IMR-90 (cell line): ENCODE results near the gene SMLR1. TPM values are rescaled to one million over a fixed set of nuclear protein-coding genes. Genes with fewer than 3 reads are reported as not detected.

Experiments used
- ATAC-seq: fragments of 200-7000 bp; cut with Tn5 transposase; 2 replicates; pipeline ENCODE4 v1.9.1; 2020; ENCODE audit warnings: low read depth, mild to moderate bottlenecking, moderate library complexity
- BruUV-seq: library from RNA; stranded (reverse); fragments of 400-500 nt; replicated peaks from 2 replicates; lab custom pipeline; 2021; lab: Mats Ljungman, UMichigan
- CTCF ChIA-PET: fragments of 300-600 bp; formaldehyde crosslinking; extraction: SDS; loops from one replicate; lab custom pipeline; 2021; ENCODE audit warnings: antibody characterized with exemption; lab: Yijun Ruan, JAX
- POLR2A ChIA-PET: fragments of 300-600 bp; sonication (Branson Sonifier 250); formaldehyde crosslinking; loops from one replicate; lab custom pipeline; 2022; ENCODE audit warnings: antibody characterized with exemption; ENCODE audit not compliant: unreplicated experiment; lab: Charles Lee
- DNase-seq: peaks from one replicate; pipeline ENCODE4 v3.0.0; 2013
- H2AFZ ChIP-seq: replicated peaks from 2 replicates; pipeline ENCODE3; 2013; ENCODE audit warnings: low read length, mild to moderate bottlenecking; ENCODE audit not compliant: poor library complexity
- H2AK5ac ChIP-seq: 2 replicates; pipeline ENCODE4 v1.6.1; 2013; ENCODE audit warnings: low read depth, low read length, inconsistent platforms
- H2AK9ac ChIP-seq: replicated peaks from 2 replicates; pipeline ENCODE3; 2013; ENCODE audit warnings: mild to moderate bottlenecking, low read depth, low read length, moderate library complexity; ENCODE audit not compliant: poor library complexity
- H2BK120ac ChIP-seq: 2 replicates; pipeline ENCODE4 v1.6.1; 2013; ENCODE audit warnings: low read depth, low read length, inconsistent platforms
- H2BK15ac ChIP-seq: 3 replicates; pipeline ENCODE4 v1.6.1; 2013; ENCODE audit warnings: low read depth, low read length, inconsistent platforms
- H2BK20ac ChIP-seq: 2 replicates; pipeline ENCODE4 v1.6.1; 2013; ENCODE audit warnings: low read depth, mild to moderate bottlenecking, inconsistent platforms, low read length, moderate library complexity
- H2BK5ac ChIP-seq: 2 replicates; pipeline ENCODE4 v1.6.1; 2013; ENCODE audit warnings: mild to moderate bottlenecking, low read depth, low read length, inconsistent platforms; ENCODE audit not compliant: poor library complexity, severe bottlenecking
- H3K14ac ChIP-seq: replicated peaks from 2 replicates; pipeline ENCODE4 v1.6.1; 2013; ENCODE audit warnings: low read depth, low read length, inconsistent platforms
- H3K18ac ChIP-seq: 2 replicates; pipeline ENCODE4 v1.6.1; 2013; ENCODE audit warnings: low read depth, low read length, control low read depth
- H3K23ac ChIP-seq: 2 replicates; pipeline ENCODE4 v1.6.1; 2013; ENCODE audit warnings: low read depth, low read length, inconsistent platforms
- H3K27ac ChIP-seq: 2 replicates; pipeline ENCODE4 v1.5.1; 2013; ENCODE audit warnings: mild to moderate bottlenecking, control low read depth, low read length; ENCODE audit not compliant: insufficient read depth
- H3K27me3 ChIP-seq: 2 replicates; pipeline ENCODE4 v1.6.1; 2013; ENCODE audit warnings: low read length; ENCODE audit not compliant: control insufficient read depth, insufficient read depth
- H3K36me3 ChIP-seq: 2 replicates; pipeline ENCODE4 v1.6.1; 2013; ENCODE audit warnings: low read length, mixed read lengths; ENCODE audit not compliant: control insufficient read depth, insufficient read depth
- H3K4ac ChIP-seq: 2 replicates; pipeline ENCODE4 v1.6.1; 2013; ENCODE audit warnings: low read depth, low read length, inconsistent platforms
- H3K4me1 ChIP-seq: 2 replicates; pipeline ENCODE4 v1.6.1; 2013; ENCODE audit warnings: low read length, mixed read lengths; ENCODE audit not compliant: control insufficient read depth, insufficient read depth
- H3K4me2 ChIP-seq: 2 replicates; pipeline ENCODE4 v1.6.1; 2013; ENCODE audit warnings: low read depth, mild to moderate bottlenecking, control low read depth, low read length, moderate library complexity
- H3K4me3 ChIP-seq: 2 replicates; pipeline ENCODE4 v1.5.1; 2013; ENCODE audit warnings: low read depth, mild to moderate bottlenecking, control low read depth, low read length, moderate library complexity; ENCODE audit not compliant: insufficient read depth
- H3K56ac ChIP-seq: 2 replicates; pipeline ENCODE4 v1.6.1; 2013; ENCODE audit warnings: low read length, inconsistent platforms; ENCODE audit not compliant: insufficient read depth; ENCODE audit errors: extremely low read depth
- H3K79me1 ChIP-seq, 2 experiments: 2 replicates each; pipeline ENCODE4 v1.6.1; 2013; ENCODE audit warnings: low read length in 2 of 2, inconsistent platforms in 1 of 2, low read depth in 1 of 2
- H3K9ac ChIP-seq: 2 replicates; pipeline ENCODE4 v1.6.1; 2013; ENCODE audit warnings: low read depth, low read length, control low read depth
- H3K9me1 ChIP-seq: 2 replicates; pipeline ENCODE4 v1.6.1; 2013; ENCODE audit warnings: low read length, inconsistent platforms; ENCODE audit not compliant: insufficient read depth
- H3K9me3 ChIP-seq: 2 replicates; pipeline ENCODE4 v1.6.1; 2013; ENCODE audit warnings: low read length; ENCODE audit not compliant: control insufficient read depth, insufficient read depth
- H4K20me1 ChIP-seq: 2 replicates; pipeline ENCODE4 v1.6.1; 2013; ENCODE audit warnings: low read length, inconsistent platforms; ENCODE audit not compliant: insufficient read depth
- H4K5ac ChIP-seq: 2 replicates; pipeline ENCODE4 v1.6.1; 2013; ENCODE audit warnings: mild to moderate bottlenecking, low read depth, low read length, control low read depth
- H4K8ac ChIP-seq, 2 experiments: 2 replicates each; pipeline ENCODE4 v1.6.1; 2013; ENCODE audit warnings: low read depth in 2 of 2, low read length in 2 of 2, control low read depth in 1 of 2, inconsistent platforms in 1 of 2
- H4K91ac ChIP-seq: 2 replicates; pipeline ENCODE4 v1.6.1; 2013; ENCODE audit warnings: low read depth, low read length, inconsistent platforms; ENCODE audit not compliant: insufficient read depth
- BHLHE40 ChIP-seq: fragments of 150-350 bp; IDR thresholded peaks from 2 replicates; pipeline ENCODE4 v1.6.1; 2016; ENCODE audit warnings: mild to moderate bottlenecking, low read depth, low read length
- CTCF ChIP-seq: conservative IDR thresholded peaks from 2 replicates; pipeline ENCODE4 v1.5.1; 2012; ENCODE audit warnings: mild to moderate bottlenecking, low read depth, low read length, improper control_type of control experiment
- MAFK ChIP-seq: IDR thresholded peaks from 2 replicates; pipeline ENCODE4 v1.6.1; 2012; ENCODE audit warnings: low read depth, low read length, improper control_type of control experiment
- WGBS, 2 experiments: methylation state at CpG; one replicate each; pipeline versions ENCODE4 v1.1.5 to v1.1.7; 2013; ENCODE audit warnings: missing lambda C conversion rate in 2 of 2; ENCODE audit not compliant: insufficient read length in 1 of 2; ENCODE audit errors: extremely low coverage in 2 of 2; 5-methylcytosine and 5-hydroxymethylcytosine counted together
- dilution Hi-C: fragments of 300-500 bp; cut with HindIII; formaldehyde crosslinking; loops from one replicate; pipeline ENCODE4 v1.14.3; 2018; ENCODE audit warnings: low sequenced_read_pairs; ENCODE audit not compliant: unreplicated experiment
- in situ Hi-C: fragments of 300-500 bp; cut with MboI; formaldehyde crosslinking; loops from 3 replicates; pipeline ENCODE4 v1.14.3; 2019; ENCODE audit warnings: low sequenced_read_pairs, inconsistent platforms, mixed read lengths
- intact Hi-C: fragments of 100-400 bp; cut with micrococcal nuclease; formaldehyde crosslinking; loops from 2 replicates; pipeline ENCODE4 v1.10.0; 2022
- polyA plus RNA-seq, 3 experiments: library from polyadenylated mRNA; depleted of rRNA; stranded (reverse); fragments of >200 nt; gene quantifications; 2 replicates each; pipeline ENCODE4 v1.2.3, GENCODE V29; 2012; ENCODE audit warnings: low replicate concordance in 1 of 3
- total RNA-seq: library from RNA; depleted of rRNA; stranded (reverse); fragments of >200 nt; gene quantifications from 2 replicates; pipeline ENCODE4 v1.2.3, GENCODE V29; 2012

Gene SMLR1
- total and polyA plus RNA-seq, 2 of the 4 experiments (the other 2 are of a cell fraction): not detected

GRCh38 chr6:130825772-130826441 is 1.3 kb upstream of the SMLR1 start:
- Histone ChIP-seq H3K56ac (no peak overlapping the region), H3K4me1 (no peaks in the 10 kb centered on the region), H3K14ac (no peak overlapping the region), H3K18ac (no peak overlapping the region), H3K9ac (no peak overlapping the region), H3K27ac (no peak overlapping the region), H3K36me3 (no peaks in the 10 kb centered on the region), H3K27me3 (no peaks in the 10 kb centered on the region), H4K5ac (no peak overlapping the region), H3K9me3 (no peaks in the 10 kb centered on the region), H3K9me1 (no peaks in the 10 kb centered on the region), H2BK15ac (no peak overlapping the region), H3K79me1 (no peaks in the 10 kb centered on the region), H2AK5ac (no peak overlapping the region), H2AK9ac (no peak overlapping the region), H3K4me3 (no peak overlapping the region), H4K8ac (no peak overlapping the region), H2BK20ac (no peak overlapping the region), H4K20me1 (no peaks in the 10 kb centered on the region), H3K4ac (no peak overlapping the region), H2BK5ac (no peak overlapping the region), H3K4me2 (no peak overlapping the region), H4K91ac (no peak overlapping the region), H2BK120ac (no peak overlapping the region), H2AFZ (no peak overlapping the region), H3K23ac (no peak overlapping the region)
- TF ChIP-seq CTCF (no peak), MAFK (no peak), BHLHE40 (no peak)
- in situ Hi-C loops: no loop called here
- intact Hi-C loops: no loop called here
- dilution Hi-C loops: no loop called here
- POLR2A ChIA-PET: no interaction called here
- 67% methylated on average over 1 of the region's 3 CpGs; no CpG with 5 or more reads in 1 of the 2 experiments for WGBS, 2 experiments
- no TSS peak for BruUV-seq
- DNase-seq (no peak), ATAC-seq (no peak)
- CTCF ChIA-PET: interaction anchor here (1.4 kb wide), 1 partner anchor 460 kb away, joined by 3 read pairs; the partner anchor contains the start of gene TMEM200A
